Omental fat pad (tissue), 4 donors: Measurements from ENCODE around the gene KRT13. TPM values are rescaled to one million over a fixed set of nuclear protein-coding genes. Genes with fewer than 3 reads are reported as not detected.

ENCODE experiments used
- ATAC-seq: fragments of 150-250 bp; one replicate; pipeline ENCODE4 v1.9.1; 2016; ENCODE audit warnings: mild to moderate bottlenecking, moderate library complexity; ENCODE audit not compliant: low FRiP score
- DNase-seq: peaks from one replicate; pipeline ENCODE4 v3.0.0-alpha.2; 2019; ENCODE audit warnings: low spot score
- CTCF ChIP-seq, 3 donors: fragments of 450-650 bp; IDR thresholded peaks; one replicate each; pipeline ENCODE4 v1.5.1; 2016 to 2017; ENCODE audit warnings: antibody characterized with exemption in 3 of 3, mild to moderate bottlenecking in 3 of 3, moderate library complexity in 2 of 3
- total RNA-seq, 4 donors: library from RNA; depleted of rRNA; stranded (reverse); fragments of >200 nt; gene quantifications; one replicate each; pipeline ENCODE4 v1.1.0, GENCODE V29; 2016

Gene KRT13
- total RNA-seq, 4 donors from 2014 or later, result 0.65 TPM; not detected in 3

GRCh38 chr17:41480581-41480980 lies 24.8 kb downstream of the KRT13 start:
- ATAC-seq (no peak), DNase-seq (no peak)
- TF ChIP-seq CTCF (IDR thresholded peaks at IDR 0.05), result no peak

GRCh38 chr17:41480136-41480535 lies 25.3 kb downstream of the KRT13 start:
- TF ChIP-seq CTCF (IDR thresholded peaks at IDR 0.05), result no peak
- ATAC-seq (no peak), DNase-seq (no peak)

GRCh38 chr17:41478237-41478636 lies 27.2 kb downstream of the KRT13 start:
- no peak for TF ChIP-seq CTCF (IDR thresholded peaks at IDR 0.05)
- DNase-seq (no peak), ATAC-seq (no peak)

- no peak for DNase-seq
- no peak for TF ChIP-seq CTCF (IDR thresholded peaks at IDR 0.05)
- ATAC-seq, result no peak
Measured at GRCh38 chr17:41476866-41477815, 28.3 kb downstream of the KRT13 start.

- no peak for ATAC-seq
- DNase-seq, result no peak
- no peak for TF ChIP-seq CTCF (IDR thresholded peaks at IDR 0.05)
Measured at GRCh38 chr17:41475421-41475820, 30.0 kb downstream of the KRT13 start.

- no peak for ATAC-seq
- DNase-seq, result no peak
Measured at GRCh38 chr17:41474863-41475262, 30.5 kb downstream of the KRT13 start.

More at GRCh38 chr17:41474863-41475262, 30.5 kb downstream of the KRT13 start:
- no peak for TF ChIP-seq CTCF (IDR thresholded peaks at IDR 0.05)
